HCT116 (cell line): ENCODE results near the gene THRB.

Experiments used
- CBX3 ChIP-seq: IDR thresholded peaks from 2 replicates; pipeline ENCODE4 v1.6.1; 2012; ENCODE audit warnings: low read depth
- EGR1 ChIP-seq: IDR thresholded peaks from 2 replicates; pipeline ENCODE4 v1.6.1; 2012; ENCODE audit warnings: low read depth
- EZH2phosphoT487 ChIP-seq: fragments of 200-600 bp; IDR thresholded peaks from 2 replicates; pipeline ENCODE4 v1.6.1; 2018; ENCODE audit warnings: antibody characterized with exemption, borderline replicate concordance
- POLR2A ChIP-seq: IDR thresholded peaks from 2 replicates; pipeline ENCODE4 v1.7.0; 2011; ENCODE audit warnings: borderline replicate concordance; ENCODE audit not compliant: insufficient read depth, insufficient read length; ENCODE audit errors: extremely low read depth
- POLR2AphosphoS5 ChIP-seq: IDR thresholded peaks from 2 replicates; pipeline ENCODE4 v1.6.1; 2011; ENCODE audit warnings: mild to moderate bottlenecking, low read depth, low read length, moderate library complexity
- SIN3A ChIP-seq: IDR thresholded peaks from 2 replicates; pipeline ENCODE4 v1.6.1; 2012; ENCODE audit warnings: low read depth
- SRF ChIP-seq: IDR thresholded peaks from 2 replicates; pipeline ENCODE4 v1.6.1; 2012; ENCODE audit warnings: low read depth
- TCF7L2 ChIP-seq: IDR thresholded peaks from 2 replicates; pipeline ENCODE4 v1.7.0; 2011; ENCODE audit warnings: borderline replicate concordance, inconsistent platforms; ENCODE audit not compliant: insufficient read depth, insufficient read length; ENCODE audit errors: extremely low read depth
- YY1 ChIP-seq: IDR thresholded peaks from 2 replicates; pipeline ENCODE4 v1.6.1; 2011; ENCODE audit warnings: low read length, low read depth, moderate library complexity, mild to moderate bottlenecking; ENCODE audit not compliant: insufficient replicate concordance; ENCODE audit errors: extremely low read depth
- ZFX ChIP-seq: fragments of 450-650 bp; IDR thresholded peaks from 2 replicates; pipeline ENCODE4 v1.6.1; 2017
- TF ChIP-seq, protein P1 (sequence below), 3 experiments: fragments of 200-600 bp in 1 of 3; sonication (generic) in 1 of 3; IDR thresholded peaks in 2 of 3; conservative IDR thresholded peaks in 1 of 3; 2 replicates each; pipeline ENCODE4 v1.5.1; 2012 to 2017; ENCODE audit warnings: low read depth in 2 of 3, low read length in 2 of 3, antibody characterized with exemption in 1 of 3, borderline replicate concordance in 1 of 3, control low read depth in 1 of 3, mild to moderate bottlenecking in 1 of 3, mixed read lengths in 1 of 3, mixed run types in 1 of 3, moderate library complexity in 1 of 3; ENCODE audit not compliant: insufficient read depth in 1 of 3
- TF ChIP-seq, protein P2 (sequence below): IDR thresholded peaks from 2 replicates; pipeline ENCODE4 v1.6.1; 2012; ENCODE audit warnings: low read depth
- TF ChIP-seq, protein P3 (sequence below): IDR thresholded peaks from 2 replicates; pipeline ENCODE4 v1.6.1; 2012
- TF ChIP-seq, protein P4 (sequence below): IDR thresholded peaks from 2 replicates; pipeline ENCODE4 v1.6.1; 2011; ENCODE audit warnings: mild to moderate bottlenecking, low read length, moderate library complexity; ENCODE audit not compliant: insufficient replicate concordance; ENCODE audit errors: extremely low read depth

DNA sequence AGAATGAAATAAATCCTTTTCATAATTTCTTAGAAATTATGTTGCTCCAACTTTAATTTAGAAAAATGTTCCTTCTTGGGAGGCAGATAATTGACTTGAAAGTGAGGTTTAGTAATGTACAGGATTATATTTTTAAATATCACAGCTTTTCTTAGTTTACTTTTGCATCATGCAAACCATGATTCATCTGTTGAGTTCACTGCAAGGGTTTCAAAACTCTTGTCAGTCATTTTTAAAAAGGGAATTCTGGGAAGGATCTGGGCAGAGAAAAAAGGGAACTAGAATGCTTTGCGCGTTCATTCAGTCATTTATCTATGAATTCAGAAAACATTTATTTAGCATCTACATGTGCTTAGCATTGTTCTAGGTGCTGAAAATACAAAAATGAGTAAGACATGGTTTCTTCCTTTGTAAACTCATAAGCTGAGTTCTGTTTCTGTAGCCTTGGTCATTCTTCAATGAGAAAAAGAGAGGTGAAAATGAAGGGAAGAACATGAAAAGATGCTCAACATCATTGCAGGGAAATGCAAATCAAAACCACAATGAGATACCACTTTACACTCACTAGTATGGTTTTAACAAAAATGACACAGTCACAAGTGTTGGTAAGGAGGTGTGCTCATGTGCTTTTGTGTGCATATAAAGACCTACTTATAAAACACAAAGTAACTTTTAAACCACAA, 340.5 kb downstream of the THRB start:
- TF ChIP-seq, protein P1, sequence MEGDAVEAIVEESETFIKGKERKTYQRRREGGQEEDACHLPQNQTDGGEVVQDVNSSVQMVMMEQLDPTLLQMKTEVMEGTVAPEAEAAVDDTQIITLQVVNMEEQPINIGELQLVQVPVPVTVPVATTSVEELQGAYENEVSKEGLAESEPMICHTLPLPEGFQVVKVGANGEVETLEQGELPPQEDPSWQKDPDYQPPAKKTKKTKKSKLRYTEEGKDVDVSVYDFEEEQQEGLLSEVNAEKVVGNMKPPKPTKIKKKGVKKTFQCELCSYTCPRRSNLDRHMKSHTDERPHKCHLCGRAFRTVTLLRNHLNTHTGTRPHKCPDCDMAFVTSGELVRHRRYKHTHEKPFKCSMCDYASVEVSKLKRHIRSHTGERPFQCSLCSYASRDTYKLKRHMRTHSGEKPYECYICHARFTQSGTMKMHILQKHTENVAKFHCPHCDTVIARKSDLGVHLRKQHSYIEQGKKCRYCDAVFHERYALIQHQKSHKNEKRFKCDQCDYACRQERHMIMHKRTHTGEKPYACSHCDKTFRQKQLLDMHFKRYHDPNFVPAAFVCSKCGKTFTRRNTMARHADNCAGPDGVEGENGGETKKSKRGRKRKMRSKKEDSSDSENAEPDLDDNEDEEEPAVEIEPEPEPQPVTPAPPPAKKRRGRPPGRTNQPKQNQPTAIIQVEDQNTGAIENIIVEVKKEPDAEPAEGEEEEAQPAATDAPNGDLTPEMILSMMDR (IDR thresholded peaks at IDR 0.05 in 2 of 3, conservative IDR thresholded peaks at IDR 0.05 in 1 of 3; ENCODE audit: borderline replicate concordance in 1 of 3, insufficient read depth in 1 of 3, low read depth in 2 of 3, low read length in 2 of 3), result no peak
- TF ChIP-seq POLR2AphosphoS5 (no peak), YY1 (no peak), POLR2A (no peak), CBX3 (no peak), SIN3A (no peak), EZH2phosphoT487 (no peak), ZFX (no peak), TCF7L2 (no peak), EGR1 (no peak), SRF (no peak)
- TF ChIP-seq, protein P2, sequence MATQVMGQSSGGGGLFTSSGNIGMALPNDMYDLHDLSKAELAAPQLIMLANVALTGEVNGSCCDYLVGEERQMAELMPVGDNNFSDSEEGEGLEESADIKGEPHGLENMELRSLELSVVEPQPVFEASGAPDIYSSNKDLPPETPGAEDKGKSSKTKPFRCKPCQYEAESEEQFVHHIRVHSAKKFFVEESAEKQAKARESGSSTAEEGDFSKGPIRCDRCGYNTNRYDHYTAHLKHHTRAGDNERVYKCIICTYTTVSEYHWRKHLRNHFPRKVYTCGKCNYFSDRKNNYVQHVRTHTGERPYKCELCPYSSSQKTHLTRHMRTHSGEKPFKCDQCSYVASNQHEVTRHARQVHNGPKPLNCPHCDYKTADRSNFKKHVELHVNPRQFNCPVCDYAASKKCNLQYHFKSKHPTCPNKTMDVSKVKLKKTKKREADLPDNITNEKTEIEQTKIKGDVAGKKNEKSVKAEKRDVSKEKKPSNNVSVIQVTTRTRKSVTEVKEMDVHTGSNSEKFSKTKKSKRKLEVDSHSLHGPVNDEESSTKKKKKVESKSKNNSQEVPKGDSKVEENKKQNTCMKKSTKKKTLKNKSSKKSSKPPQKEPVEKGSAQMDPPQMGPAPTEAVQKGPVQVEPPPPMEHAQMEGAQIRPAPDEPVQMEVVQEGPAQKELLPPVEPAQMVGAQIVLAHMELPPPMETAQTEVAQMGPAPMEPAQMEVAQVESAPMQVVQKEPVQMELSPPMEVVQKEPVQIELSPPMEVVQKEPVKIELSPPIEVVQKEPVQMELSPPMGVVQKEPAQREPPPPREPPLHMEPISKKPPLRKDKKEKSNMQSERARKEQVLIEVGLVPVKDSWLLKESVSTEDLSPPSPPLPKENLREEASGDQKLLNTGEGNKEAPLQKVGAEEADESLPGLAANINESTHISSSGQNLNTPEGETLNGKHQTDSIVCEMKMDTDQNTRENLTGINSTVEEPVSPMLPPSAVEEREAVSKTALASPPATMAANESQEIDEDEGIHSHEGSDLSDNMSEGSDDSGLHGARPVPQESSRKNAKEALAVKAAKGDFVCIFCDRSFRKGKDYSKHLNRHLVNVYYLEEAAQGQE, result no peak
- TF ChIP-seq, protein P3, sequence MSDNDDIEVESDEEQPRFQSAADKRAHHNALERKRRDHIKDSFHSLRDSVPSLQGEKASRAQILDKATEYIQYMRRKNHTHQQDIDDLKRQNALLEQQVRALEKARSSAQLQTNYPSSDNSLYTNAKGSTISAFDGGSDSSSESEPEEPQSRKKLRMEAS, result no peak
- TF ChIP-seq, protein P4, sequence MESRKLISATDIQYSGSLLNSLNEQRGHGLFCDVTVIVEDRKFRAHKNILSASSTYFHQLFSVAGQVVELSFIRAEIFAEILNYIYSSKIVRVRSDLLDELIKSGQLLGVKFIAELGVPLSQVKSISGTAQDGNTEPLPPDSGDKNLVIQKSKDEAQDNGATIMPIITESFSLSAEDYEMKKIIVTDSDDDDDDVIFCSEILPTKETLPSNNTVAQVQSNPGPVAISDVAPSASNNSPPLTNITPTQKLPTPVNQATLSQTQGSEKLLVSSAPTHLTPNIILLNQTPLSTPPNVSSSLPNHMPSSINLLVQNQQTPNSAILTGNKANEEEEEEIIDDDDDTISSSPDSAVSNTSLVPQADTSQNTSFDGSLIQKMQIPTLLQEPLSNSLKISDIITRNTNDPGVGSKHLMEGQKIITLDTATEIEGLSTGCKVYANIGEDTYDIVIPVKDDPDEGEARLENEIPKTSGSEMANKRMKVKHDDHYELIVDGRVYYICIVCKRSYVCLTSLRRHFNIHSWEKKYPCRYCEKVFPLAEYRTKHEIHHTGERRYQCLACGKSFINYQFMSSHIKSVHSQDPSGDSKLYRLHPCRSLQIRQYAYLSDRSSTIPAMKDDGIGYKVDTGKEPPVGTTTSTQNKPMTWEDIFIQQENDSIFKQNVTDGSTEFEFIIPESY, result no peak
